ENCODE measurements around the gene MYRF.

GRCh38 chr11:61806785-61807184, 54.3 kb downstream of the MYRF start:
- TF ChIP-seq CTCF (IDR thresholded peaks at IDR 0.05) = no peak
- TF ChIP-seq EZH2 (IDR thresholded peaks at IDR 0.05; ENCODE audit: borderline replicate concordance, insufficient read depth, low read depth, low read length, poor library complexity, severe bottlenecking) = no peak

All from B cell (primary cell).